NCI-H82 (cell line): ENCODE results near the gene GLS.
A peak's percentile ranks its signal among the peaks of the same experiment; 100 is the strongest.
"Not testable (repeated sequence)": the region's sequence is repeated elsewhere in the genome, so short reads cannot be mapped to it uniquely, and the experiment has no call there.

Source experiments
- DNase-seq: peaks from one replicate; lab custom pipeline; 2025; lab: John Stamatoyannopoulos, UW

Gene GLS

DNA sequence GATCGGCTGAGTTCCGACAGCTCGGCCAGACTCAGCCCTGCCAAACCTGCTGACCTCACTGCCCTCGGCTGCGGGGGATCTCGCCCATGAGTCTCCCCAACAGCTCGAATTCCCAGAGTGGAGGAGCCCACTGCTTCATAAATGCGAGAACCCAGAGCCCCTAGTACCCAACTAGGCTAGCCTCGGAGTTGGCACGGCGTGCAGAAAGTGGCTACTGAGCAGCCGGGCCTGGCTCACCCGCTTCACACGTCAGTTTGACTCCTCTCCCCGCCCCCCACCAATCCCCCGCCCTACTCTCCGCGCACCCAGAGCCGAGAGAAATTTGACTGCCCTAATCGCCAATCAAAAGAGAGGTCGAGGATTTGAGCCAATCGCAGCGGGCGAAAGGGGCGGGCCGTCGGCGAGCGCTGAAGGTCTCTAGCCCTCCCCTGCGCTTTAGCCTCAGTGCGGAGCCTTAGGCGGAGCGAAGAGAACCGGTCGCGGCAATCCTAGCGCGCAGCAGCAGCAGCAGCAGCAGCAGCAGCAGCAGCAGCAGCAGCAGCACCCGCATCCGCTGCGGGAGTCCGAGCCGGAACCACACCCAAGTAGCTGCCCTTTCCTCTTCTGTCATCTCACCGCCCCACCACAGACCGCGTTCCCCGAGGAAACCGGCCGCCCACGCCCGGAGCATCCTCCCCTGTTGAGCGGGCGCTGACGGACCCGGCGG is at the start of gene GLS:
Gene GLS, plus strand, starts transcription at position 444 of the 706 bp plus-strand sequence. CDS start 264 bp downstream, outside the sequence.
- DNase-seq: peak; percentile 99

DNA sequence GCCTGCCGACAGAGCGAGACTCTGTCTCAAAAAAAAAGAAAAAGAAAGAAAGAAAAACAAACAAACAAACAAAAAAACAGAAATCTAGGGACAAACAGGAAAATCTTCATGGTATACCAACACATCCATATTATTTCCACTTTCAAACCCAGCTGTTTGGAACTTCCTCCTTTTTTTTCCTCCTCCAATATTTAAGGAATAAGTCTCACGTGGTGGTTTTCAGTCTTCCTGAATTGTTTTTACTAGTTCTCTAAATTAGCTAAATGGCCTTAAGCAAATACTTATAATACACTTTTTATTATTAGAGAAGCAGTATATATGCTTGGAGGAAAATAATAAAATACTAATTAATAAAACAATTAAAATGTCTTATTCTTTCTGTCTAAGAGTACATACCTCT is 48.7 kb upstream of the GLS start:
- DNase-seq: no peak

DNA sequence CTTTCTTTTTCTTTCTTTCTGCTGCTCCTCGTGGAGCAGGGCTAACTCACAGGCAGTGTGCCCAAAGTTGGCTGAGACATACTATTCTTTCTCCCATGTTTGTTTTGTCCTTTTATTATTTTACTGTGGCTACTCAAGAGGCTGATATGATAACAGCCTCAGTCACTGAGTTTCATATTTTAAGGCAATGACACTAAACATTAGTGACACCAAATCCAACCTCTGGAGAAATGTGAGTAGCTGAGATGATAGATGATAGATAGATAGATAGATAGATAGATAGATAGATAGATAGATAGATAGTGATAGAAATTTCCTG is 45.8 kb upstream of the GLS start:
- DNase-seq: no peak

DNA sequence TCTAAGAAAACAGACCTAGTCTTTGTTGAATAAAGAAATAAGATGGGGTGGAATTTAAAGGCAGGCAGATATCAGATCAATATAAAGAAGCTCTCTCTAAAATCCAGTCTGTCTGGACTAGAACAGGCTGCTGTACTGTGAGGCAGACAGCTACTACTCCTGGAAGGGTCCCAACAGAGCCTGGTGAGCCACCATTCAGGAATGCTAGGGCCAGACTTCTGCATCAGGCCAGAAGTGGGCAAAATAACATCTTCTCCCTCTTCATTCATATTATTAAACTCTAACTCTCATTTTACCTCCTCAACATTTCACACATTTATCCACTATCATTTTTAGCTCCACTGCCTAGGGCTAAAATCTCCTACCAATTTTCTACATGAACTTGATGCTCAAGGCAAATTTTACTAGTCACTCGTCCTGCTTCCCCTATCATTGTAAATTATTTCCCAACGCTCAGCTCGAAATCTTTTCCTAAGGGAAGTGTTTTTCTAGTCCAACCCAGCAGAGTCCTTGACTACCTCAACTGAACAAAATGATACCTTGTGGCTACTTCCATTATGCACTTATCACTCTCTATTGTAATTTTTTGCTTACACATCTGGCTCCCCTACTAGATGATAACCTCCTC is 45.2 kb upstream of the GLS start:
- no peak for DNase-seq

DNA sequence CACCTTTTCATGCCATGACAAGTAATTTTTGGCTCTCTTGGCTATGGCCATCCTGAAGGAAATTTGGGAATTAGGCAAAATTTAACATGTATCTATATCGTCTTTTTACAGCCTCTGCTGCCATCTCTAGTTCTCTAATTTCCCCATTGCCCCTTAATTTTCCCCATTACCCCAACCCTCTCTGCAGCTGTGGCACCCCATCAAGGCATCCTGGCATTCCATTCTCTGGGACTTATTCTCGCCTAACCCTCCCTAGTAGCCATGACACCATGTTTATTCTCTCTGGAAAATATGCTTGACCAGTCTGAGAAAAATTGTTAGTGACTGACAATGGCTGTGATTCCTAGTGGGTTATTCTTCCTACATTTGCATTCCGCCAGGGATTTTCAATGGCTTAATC is 43.9 kb upstream of the GLS start:
- no peak for DNase-seq

DNA sequence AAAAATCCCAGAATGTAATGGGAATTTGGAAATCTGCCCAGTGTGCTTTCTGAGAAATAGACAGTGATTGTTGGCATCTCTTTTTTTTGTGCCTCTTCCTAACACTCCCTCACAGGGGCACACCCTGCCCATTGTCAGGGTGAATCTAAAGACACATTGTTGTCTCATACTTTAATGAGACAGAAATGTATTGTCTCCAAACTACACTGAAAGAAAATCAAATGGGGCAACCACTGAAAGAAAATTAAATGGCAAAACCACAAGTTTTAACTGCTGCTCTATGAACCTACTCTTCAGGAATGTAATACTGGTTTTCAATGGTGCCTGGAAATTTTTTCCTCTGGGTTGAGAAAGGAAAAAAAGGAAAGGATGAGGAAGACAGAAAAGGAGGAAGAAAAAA is 43.2 kb upstream of the GLS start:
- DNase-seq: no peak

DNA sequence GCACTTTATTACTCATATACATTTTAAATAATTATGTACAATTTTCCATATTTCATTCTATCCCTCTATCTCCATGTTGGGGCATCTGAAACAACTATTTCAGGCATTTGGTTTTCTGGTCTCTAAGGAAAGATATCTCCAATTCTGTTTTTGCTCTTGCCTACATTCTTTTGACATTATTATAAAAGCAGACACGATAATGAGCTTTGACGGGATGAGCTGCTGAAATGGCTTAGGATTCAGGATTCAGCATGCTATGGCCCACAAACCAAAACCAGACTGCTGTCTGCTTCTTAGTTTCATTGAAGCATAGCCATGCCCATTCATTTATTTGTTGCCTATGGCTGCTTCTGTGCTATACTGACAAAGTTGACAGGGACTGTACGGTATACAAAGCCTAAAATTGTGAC is 42.7 kb upstream of the GLS start:
- peak; percentile 57 for DNase-seq

DNA sequence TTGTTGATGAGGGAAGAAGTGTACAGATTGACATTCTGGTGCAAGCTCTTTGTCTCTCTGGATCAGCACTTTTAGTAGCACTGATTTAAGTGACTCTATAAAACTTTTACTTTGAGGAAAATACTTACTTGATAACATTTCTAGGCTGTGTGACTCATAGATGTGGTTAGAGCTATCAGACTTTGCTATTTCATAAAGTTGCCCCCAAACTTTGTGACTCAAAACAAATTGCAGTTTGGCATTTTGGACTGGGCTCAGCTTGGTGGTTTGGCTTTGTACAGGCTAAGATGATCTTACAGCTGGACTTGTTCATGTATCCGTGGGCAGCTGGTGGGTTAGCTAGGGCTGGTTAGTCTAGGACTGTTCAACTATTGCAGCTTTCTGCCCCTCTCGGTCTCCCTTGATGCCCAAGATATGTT is 42.1 kb upstream of the GLS start:
- no peak for DNase-seq

DNA sequence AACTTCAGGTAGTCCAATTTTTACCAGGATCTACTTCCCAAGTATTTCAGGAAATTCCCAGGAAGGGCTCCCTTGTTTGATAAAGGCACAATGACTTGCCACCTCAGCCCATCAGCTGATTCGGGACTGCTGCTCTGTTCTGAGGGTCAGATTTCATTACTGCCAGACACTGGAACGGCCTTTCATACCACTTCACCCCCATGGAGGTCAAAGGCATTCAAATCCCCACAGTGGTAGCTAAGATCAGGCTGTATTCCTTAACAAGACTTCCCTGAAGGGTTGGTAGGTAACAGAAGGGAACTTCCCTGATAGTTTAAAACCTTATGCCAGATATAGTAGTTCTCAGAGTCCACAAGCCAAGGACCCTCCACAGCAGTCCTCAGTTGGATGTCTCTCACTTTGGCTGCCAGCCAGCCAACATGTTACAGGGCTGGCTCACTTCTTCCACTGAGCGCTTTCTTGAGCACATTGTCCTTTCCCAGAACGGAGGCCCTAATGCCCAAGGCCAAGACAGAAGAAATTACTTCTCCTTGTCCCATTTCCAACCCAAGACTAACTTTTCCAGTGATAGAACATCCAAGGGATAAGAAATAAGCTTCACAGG is 40.0 kb upstream of the GLS start:
- no peak for DNase-seq

DNA sequence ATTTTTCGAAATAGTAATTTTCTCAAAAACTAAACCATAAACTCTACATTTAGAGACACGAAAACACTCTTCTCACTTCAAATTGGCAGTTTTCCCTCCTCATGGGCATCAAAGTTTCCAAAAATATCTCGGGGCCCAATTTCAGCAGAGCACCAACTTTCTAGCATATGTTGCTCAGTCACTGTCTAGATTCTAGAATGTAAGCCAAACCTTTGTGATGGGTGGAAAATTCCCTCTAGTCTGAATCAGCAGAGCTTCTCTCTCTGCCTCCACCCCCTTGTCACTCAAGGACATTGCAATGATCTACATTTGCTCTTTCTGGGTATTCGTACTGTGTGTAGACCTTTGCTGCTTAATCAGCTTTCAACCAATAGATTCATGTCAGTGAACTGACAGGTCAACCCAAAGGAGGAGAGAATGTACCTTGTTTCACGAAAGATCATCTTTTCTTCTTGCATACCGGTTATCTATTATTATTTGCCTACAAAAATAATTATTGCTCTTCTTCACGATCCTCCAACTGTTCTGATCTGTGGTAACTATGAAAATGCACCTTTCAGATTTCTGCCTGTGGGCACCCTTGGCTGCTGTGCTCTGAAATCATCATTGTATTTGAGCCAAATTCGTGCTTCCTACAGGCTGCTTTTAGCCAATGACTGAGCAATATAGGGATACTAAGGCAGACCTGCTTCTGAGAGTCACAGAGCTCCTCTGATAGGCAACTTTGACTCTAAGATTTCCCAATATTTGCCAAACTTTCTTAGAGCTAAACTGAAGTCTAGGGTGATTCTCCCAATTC is 38.7 kb upstream of the GLS start:
- no peak for DNase-seq

DNA sequence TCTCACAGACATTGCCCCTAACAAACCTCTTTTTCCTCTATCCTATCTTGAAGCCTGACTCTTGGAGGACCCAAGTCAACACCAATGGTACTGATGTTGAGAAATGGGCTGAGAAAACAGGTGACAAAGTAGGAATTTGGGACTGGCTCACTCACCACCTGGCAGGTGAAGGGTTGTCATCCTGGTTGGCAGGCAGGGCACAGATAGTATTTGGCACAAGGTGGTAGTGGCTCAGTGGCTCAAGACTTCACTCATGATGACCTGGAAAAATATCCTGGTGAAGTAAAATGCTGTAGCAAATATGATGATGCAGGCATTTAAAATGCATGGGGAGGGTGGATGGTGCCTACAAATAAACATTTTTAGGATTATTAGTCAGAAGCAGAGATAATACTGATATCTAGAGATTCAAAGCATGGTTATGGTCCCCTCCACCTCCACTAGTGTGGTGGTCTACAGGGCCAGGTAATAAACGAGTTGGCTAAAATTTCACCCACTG is 38.0 kb upstream of the GLS start:
- no peak for DNase-seq

DNA sequence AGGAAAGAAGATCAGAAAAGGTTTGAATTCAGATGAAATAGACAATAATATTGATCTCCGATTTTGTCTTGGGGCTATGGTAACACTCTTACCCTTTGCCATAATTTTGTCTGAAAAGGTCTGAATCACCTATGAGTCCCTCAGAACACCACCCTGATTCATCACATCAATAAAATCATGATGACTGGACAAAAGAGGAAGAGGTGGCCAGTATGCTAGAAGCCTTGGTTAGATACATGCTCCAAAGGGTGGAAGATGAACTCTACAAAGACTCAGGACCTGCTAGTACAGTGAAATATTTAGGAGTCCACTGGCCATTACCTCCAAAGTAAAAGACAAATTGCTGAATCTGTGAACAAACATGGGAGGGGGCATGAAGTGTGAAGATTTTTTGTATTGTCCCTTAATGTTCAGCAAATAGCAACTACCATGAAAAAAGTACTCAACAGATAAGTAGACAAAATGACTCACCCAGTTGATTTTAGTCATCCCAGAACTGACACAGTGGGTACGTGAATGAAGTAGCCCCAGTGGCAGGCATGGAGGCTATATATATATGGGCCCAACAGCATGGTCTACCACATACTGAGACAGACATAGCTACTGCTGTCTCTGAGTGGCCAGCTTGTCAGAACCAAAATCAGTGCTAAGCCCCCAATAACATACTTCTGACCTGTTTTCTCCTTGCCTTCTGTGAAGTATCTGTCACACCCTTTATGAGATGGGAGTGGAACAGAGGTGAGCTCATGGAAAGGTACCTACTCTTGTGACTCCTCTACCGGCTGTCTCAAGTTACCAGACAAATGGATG is 36.5 kb upstream of the GLS start:
- no peak for DNase-seq

DNA sequence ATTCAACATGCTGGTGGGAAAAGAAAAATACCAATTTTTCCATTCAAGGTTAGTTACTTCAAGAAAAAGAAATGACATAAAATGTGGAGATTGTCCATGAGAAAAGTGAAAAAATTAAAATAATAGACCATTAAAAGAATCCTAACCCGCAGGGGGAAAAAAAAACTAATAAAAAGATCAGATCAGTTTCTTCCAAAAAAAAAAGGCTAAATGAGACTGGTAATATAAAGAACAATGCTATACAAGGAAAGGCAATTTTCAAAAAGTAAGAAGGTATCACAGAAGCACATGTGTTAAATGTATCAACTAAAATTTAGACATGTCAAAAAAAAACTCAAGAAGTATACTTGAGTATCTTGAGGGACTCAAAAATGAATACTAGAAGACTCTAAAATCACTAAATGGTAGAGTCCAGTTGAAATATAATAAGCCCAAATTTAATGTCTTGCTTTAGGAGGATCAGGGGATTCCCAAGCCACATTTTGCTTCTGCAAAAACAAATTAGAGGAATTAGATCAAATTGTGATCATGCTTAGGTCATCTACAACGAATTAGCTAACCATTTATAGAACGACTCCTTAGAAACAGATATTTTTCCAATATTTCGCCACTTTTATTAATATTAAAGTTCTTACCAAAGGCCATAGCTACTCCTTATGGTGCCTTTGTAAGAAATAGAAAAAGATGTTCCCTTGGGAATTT is 35.8 kb upstream of the GLS start:
- no peak for DNase-seq

DNA sequence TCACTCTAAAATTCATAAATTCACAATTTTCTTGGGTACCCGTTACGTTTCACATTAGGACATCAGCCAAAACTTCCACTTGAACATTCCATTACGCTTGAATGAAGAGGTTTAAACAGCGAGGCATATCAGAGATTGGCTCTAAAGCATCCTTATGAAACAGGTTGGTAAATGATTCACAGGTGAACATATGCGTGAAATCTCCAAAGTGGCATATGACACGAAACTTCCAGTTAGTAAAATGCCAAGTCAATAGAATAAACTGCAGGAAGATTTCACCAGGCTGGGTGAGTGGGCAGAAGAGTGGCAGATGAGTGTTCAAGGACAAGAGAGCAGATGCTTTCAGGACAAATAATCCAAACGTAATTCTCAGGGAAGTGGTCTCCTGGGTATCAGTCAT is 33.9 kb upstream of the GLS start:
- DNase-seq: peak; percentile 34

DNA sequence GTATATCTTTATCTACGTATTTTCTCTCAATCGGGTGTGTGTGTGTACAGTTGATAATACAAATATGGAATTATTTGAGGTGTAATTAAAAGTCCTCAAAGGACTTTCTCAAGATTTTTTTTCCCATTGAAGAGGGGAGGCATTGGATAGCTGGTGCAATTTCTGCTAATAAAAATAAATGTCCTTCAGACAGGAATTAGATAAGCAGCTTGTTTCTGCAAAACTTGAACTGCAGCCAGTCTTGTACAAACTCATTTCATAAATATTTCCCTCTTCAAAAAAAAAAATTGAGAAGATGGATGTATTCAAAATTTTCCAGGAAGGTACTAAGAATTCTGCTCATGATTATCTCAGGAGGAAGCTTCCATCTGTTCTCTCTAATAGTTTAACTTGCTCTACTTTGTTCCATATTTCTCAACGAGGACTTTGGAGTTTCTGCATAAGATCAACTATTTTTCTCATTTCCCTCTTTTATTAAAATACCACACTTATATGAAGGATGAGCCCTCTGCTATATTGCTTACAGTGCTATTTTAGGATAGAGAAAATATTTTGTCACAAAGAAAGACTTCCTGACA is 33.0 kb upstream of the GLS start:
- DNase-seq: no peak

DNA sequence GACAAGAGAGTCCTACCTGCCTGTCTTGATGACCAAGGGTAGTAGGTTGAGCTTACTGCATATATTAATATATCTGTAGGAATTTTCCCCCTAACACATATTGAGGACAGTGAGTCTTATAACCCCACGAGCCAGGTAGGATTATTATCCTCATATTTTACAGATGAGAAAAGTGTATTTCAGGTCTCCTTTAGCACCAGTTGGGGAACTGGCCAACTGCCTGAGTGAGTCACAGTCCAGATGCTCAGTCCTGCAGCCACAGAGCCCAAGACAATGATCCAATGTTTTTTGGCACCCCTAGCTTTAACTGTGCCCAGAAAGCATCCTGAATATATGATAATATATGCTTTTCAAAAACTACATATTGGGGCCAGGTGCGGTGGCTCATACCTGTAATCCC is 30.8 kb upstream of the GLS start:
- DNase-seq: no peak

DNA sequence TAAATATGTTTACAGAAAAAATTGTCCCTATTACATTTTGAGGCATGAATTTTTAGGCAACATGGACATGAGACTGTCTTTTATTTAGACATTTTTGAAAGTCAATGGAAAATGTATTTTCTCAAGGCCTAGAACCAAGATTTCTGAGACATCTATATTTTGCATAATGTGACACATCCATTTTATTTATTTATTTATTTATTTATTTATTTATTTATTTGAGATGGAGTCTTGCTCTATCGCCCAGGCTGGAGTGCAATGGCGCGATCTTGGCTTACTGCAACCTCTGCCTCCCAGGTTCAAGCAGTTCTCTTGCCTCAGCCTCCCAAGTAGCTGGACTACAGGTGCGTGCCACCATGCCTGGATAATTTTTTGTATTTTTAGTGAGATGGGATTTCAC is 27.6 kb upstream of the GLS start:
- DNase-seq: not testable (repeated sequence)

DNA sequence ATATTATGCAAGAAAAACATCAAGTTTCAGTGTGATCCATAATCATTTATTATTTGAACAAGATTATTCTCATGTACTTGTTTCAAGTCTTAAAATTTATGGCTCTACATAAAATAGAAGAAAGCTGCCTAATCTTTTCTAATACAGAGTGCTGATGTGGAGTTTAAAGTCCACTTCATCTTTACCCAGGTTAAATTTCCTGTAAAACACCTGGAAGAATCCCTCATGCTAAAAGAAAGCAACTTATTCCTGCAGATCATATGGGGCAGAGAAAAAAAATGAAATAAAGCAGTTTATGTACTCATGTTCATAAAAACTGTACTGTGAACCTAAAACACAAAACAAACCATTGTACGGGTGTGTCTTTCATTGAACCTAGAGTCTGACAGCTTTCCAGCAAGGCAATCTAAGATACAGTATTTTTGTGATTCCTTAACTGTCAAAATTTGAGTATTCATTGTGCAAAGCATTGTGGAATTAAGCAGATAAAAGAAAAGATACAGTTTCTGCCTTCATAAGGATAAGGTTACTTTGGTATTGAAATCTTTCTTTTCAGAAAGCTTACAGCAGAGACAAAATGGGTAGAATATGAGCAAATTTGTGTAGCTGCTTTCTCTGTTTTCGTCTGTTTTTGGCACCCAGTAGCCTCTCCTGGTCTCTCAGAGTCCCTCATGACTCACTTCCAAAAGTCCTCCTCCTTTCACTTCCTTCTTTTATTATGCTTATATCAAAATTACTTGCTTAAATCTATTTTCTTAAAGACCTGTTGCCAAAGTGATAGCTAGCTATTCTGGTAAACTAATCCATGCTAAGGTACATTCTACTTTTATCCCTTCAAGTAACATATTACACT is 26.9 kb upstream of the GLS start:
- DNase-seq: no peak

DNA sequence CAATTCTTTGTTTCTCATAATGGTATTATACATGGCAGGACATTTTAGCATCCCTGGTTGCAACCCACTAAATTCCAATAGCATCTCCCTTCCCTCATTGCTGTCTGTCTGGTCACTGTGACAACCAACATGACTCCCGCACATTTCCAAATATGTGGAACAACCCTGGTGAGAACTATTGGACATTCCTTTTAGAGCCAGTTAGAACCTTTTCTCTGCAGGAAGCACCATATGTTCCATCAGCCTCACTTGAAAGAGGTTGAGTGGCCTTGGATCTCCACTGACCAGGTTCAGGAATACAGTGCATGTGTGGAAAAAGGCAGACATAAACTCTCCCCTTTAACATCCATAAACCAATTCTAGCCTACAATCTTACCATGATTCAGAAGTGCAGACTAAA is 25.9 kb upstream of the GLS start:
- DNase-seq: no peak

DNA sequence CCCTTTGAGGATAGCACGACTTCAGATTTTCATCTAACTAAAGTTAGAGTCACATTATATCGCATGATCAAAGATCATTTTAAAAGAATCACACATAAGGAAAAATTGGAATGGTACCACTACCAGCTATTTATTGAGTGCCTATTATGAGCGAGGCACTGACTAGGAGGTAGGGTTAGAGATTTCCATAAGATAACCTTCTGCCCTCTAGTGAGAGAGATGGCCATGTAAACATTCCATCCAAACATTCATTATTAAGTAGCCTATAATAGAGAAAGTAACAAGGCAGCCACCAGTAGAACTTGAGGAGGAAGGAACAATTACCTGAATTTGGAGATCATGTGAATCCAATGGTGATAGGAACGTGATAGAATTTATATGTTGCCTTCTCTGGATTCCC is 25.4 kb upstream of the GLS start:
- no peak for DNase-seq
